Natural killer cell treated with Interleukin-12 subunit alpha and Interleukin-12 subunit beta and Interleukin-15 and Interleukin-18, amount 100 ng/mL, for 72 hours (primary cell): Measurements from ENCODE around the gene CCDC149. TPM values are rescaled to one million over a fixed set of nuclear protein-coding genes. Genes with fewer than 3 reads are reported as not detected.

Experiments
- ATAC-seq, 2 donors: fragments of 150-1000 bp; cut with Tn5 transposase in 1 of 2; sonication (Bioruptor Pico), chemical (Tn5 transposase) in 1 of 2; 2 replicates each; pipeline ENCODE4 v1.10.0; 2021
- DNase-seq: peaks from one replicate; pipeline ENCODE4 v3.0.0; 2022; ENCODE audit warnings: low spot score
- H3K27ac Mint-ChIP-seq, 2 donors: 1 replicate in 1 of 2; 2 replicates in 1 of 2; pipeline ENCODE4 v1.8.0; 2022; ENCODE audit warnings: mixed read lengths in 2 of 2, mild to moderate bottlenecking in 1 of 2, moderate library complexity in 1 of 2
- H3K27me3 Mint-ChIP-seq, 2 donors: 1 replicate in 1 of 2; 2 replicates in 1 of 2; pipeline ENCODE4 v1.8.0; 2022; ENCODE audit warnings: mixed read lengths in 2 of 2
- H3K36me3 Mint-ChIP-seq: one replicate; pipeline ENCODE4 v1.8.0; 2022; ENCODE audit warnings: mixed read lengths
- H3K4me1 Mint-ChIP-seq, 2 donors: 1 replicate in 1 of 2; 2 replicates in 1 of 2; pipeline ENCODE4 v1.8.0; 2022; ENCODE audit warnings: low read depth in 2 of 2, mixed read lengths in 2 of 2, mild to moderate bottlenecking in 1 of 2
- H3K4me3 Mint-ChIP-seq: one replicate; pipeline ENCODE4 v1.8.0; 2022; ENCODE audit warnings: mixed read lengths
- H3K9me3 Mint-ChIP-seq: 2 replicates; pipeline ENCODE4 v1.8.0; 2022; ENCODE audit warnings: mixed read lengths
- total RNA-seq, 2 donors: library from RNA; stranded (reverse); gene quantifications; one replicate each; pipeline ENCODE4 v1.2.3, GENCODE V29; 2022

CCDC149 gene
- total RNA-seq, 2 donors from 2014 or later: not detected

DNA sequence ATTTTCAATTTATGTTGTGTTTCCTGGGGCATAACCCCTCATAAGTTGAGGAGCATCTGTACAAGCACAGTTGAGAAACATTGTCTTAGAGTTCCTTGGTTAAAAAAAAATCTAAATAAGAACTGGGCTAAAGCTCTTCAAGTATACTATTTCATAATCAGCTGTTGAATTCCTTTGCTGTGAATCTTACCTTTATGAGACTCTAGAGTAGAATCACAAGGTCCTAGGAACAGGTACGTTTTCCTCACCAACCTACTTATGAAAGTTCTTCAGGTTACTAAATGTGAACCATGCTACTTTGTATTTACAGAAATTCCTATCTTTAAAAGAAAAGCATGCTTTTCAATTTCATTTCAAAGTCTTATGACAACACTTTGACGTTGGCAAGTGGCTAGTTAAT, 138.4 kb downstream of the CCDC149 start:
- no peak for ATAC-seq

DNA sequence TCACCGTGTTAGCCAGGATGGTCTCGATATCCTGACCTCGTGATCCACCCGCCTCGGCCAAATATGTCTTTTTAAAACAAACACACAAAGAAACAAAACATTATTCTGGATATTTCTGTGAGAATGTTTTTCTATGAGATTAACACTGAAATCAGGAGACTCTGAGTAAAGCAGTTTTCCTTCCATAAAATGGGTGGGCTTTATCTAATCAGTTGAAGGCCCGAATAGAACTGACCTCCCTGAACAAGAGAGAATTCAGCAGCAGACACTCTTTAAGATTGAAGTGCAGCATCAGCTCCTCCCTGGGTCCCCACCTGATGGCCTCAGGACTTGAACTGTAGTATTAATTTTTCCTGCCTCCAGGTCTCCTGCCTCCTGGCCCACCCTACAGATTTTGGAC, 139.9 kb downstream of the CCDC149 start:
- H3K4me3 Mint-ChIP-seq: no peak overlapping the region
- H3K36me3 Mint-ChIP-seq: no peaks in the 10 kb centered on the region
- H3K4me1 Mint-ChIP-seq: no peaks in the 10 kb centered on the region
- DNase-seq: no peak
- ATAC-seq: no peak
- H3K27ac Mint-ChIP-seq: no peak overlapping the region
- peaks cover 3% of the 10 kb centered on the region for H3K9me3 Mint-ChIP-seq
- H3K27me3 Mint-ChIP-seq: peaks cover 0 to 7% of the 10 kb centered on the region in 2 donors

More for the DNA sequence above, 138.4 kb downstream of the CCDC149 start:
- Mint-ChIP-seq H3K27me3 (peaks cover 0 to 7% of the 10 kb centered on the region in 2 donors), H3K9me3 (peaks cover 3% of the 10 kb centered on the region), H3K27ac (no peak overlapping the region), H3K4me1 (no peaks in the 10 kb centered on the region), H3K36me3 (no peaks in the 10 kb centered on the region), H3K4me3 (no peak overlapping the region)
- no peak for DNase-seq

- no peak overlapping the region for H3K27ac Mint-ChIP-seq
- no peak overlapping the region for H3K4me3 Mint-ChIP-seq
- ATAC-seq: no peak
- H3K27me3 Mint-ChIP-seq: peaks cover 0 to 7% of the 10 kb centered on the region in 2 donors
- H3K9me3 Mint-ChIP-seq: peaks cover 3% of the 10 kb centered on the region
- no peaks in the 10 kb centered on the region for H3K4me1 Mint-ChIP-seq
- no peak for DNase-seq
- no peaks in the 10 kb centered on the region for H3K36me3 Mint-ChIP-seq
Observed at GRCh38 chr4:24772061-24772705, 140.7 kb downstream of the CCDC149 start.

- H3K36me3 Mint-ChIP-seq: no peaks in the 10 kb centered on the region
- H3K27me3 Mint-ChIP-seq: peaks cover 0 to 7% of the 10 kb centered on the region in 2 donors
- peaks cover 3% of the 10 kb centered on the region for H3K9me3 Mint-ChIP-seq
- H3K4me1 Mint-ChIP-seq: no peaks in the 10 kb centered on the region
- no peak overlapping the region for H3K27ac Mint-ChIP-seq
- no peak for DNase-seq
- ATAC-seq: no peak
- H3K4me3 Mint-ChIP-seq: no peak overlapping the region
Observed at GRCh38 chr4:24771241-24771640, 141.6 kb downstream of the CCDC149 start.

- ATAC-seq (no peak), DNase-seq (no peak)
- Mint-ChIP-seq H3K27ac (no peak overlapping the region), H3K27me3 (peaks cover 0 to 4% of the 10 kb centered on the region in 2 donors), H3K4me1 (no peaks in the 10 kb centered on the region), H3K36me3 (no peaks in the 10 kb centered on the region), H3K9me3 (peaks cover 3% of the 10 kb centered on the region), H3K4me3 (no peak overlapping the region)
Observed at GRCh38 chr4:24770667-24771066, 142.2 kb downstream of the CCDC149 start.

GRCh38 chr4:24770032-24770584, 142.7 kb downstream of the CCDC149 start:
- Mint-ChIP-seq H3K27ac (no peak overlapping the region), H3K9me3 (peaks cover 3% of the 10 kb centered on the region), H3K4me3 (no peak overlapping the region), H3K36me3 (no peaks in the 10 kb centered on the region), H3K4me1 (no peaks in the 10 kb centered on the region), H3K27me3 (peaks cover 0 to 5% of the 10 kb centered on the region in 2 donors)
- ATAC-seq (no peak), DNase-seq (no peak)

DNA sequence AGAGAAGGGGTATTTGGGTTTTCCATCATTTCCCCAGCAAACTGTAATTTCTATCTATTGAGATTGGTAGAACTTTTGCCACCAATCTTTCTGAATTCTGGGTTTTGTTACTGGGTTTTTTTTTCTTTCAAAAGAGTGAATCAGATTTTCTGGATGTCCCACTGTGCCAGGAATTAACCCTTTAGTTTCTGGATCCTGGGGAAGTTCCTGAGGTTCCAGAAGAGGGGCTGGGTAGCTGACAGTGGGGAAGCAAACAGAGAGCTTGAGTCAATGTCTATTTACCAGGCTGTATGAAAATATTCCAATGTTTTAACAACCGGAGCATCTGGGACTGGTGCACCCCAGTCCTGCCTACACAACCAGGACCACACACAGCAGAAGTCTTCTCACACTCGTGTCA, 143.3 kb downstream of the CCDC149 start:
- DNase-seq: no peak
- H3K9me3 Mint-ChIP-seq: peaks cover 3% of the 10 kb centered on the region
- H3K36me3 Mint-ChIP-seq: no peaks in the 10 kb centered on the region
- no peak for ATAC-seq
- no peaks in the 10 kb centered on the region for H3K4me1 Mint-ChIP-seq
- H3K27ac Mint-ChIP-seq: no peak overlapping the region
- H3K27me3 Mint-ChIP-seq: peaks cover 0 to 6% of the 10 kb centered on the region in 2 donors
- H3K4me3 Mint-ChIP-seq: no peak overlapping the region

DNA sequence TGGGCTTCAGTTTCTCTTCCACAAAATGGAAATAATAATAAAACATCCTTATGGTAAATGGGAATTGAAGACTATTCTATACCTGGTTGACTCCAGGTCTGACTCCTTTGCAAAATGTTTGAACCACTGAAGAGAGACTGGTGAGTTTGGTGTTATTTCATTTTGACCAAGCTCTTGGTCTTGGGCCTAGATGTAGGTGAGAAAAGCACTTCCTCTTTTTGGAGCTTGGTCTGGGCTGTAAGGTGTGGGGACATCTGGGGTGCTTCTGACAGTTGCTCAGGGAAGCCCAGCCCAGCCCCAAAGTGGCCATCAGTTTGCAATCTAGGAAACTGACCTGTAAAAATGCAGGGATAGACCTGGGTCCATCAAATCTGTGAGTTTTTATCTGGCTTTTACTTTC, 144.2 kb downstream of the CCDC149 start:
- ATAC-seq (no peak), DNase-seq (no peak)
- no peak overlapping the region for H3K4me3 Mint-ChIP-seq
- no peak overlapping the region for H3K27ac Mint-ChIP-seq
- peaks cover 3% of the 10 kb centered on the region for H3K9me3 Mint-ChIP-seq
- no peaks in the 10 kb centered on the region for H3K4me1 Mint-ChIP-seq
- H3K27me3 Mint-ChIP-seq: peaks cover 0 to 6% of the 10 kb centered on the region in 2 donors
- no peaks in the 10 kb centered on the region for H3K36me3 Mint-ChIP-seq

DNA sequence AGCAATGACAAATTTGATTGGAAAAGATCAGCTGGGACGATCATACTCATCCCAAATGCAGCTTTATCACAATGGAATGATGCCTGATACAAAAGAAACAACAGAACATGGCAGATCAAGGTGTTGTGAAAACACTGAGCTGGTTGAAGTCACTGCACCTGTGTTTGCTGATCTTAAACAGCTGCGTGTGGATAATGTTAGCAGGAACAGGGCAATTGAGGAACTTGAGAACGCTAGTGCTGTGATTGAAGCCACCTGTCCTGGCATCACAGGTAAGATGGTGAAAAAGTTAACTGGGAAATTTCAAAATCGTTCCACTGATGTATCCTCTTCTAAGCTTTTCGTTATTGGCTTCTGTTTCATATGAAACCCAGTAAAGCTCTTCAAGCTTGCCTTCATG, 144.8 kb downstream of the CCDC149 start:
- Mint-ChIP-seq H3K36me3 (no peaks in the 10 kb centered on the region), H3K27ac (no peak overlapping the region), H3K9me3 (peaks cover 3% of the 10 kb centered on the region), H3K4me1 (no peaks in the 10 kb centered on the region), H3K27me3 (peaks cover 0 to 6% of the 10 kb centered on the region in 2 donors), H3K4me3 (no peak overlapping the region)
- ATAC-seq (no peak), DNase-seq (no peak)

DNA sequence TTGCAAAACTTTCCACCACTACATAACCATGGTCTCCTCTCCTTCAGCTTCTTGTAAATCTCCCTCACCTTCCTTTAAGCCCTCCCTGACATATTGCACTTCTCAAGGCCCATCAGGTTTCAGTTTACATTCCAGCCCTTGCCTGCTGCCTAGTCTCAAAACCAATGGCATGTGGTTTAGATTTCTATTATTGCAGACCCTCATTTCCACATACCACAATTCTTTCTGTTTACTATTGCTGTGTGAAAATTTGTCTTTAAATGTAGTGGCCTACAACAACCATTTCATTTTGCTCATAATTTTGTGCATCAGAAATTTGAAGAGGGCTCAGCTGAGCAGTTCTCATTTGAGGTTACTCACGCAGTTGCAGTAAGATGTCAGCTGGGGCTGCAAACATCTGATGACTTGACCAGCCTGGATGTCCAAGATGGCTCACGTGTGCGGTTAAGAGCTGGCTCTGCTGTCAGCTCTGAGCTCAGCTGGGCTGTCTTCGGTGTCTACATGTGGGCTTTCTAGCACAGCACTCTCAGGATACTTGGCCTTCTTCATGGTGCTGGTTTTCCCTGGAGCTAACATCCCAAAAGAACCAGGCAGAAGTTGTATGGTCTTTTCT, 147.4 kb downstream of the CCDC149 start:
- no peaks in the 10 kb centered on the region for H3K36me3 Mint-ChIP-seq
- no peak overlapping the region for H3K27ac Mint-ChIP-seq
- ATAC-seq (no peak), DNase-seq (no peak)
- H3K4me1 Mint-ChIP-seq: no peaks in the 10 kb centered on the region
- peaks cover 0 to 7% of the 10 kb centered on the region in 2 donors for H3K27me3 Mint-ChIP-seq
- no peaks in the 10 kb centered on the region for H3K9me3 Mint-ChIP-seq
- H3K4me3 Mint-ChIP-seq: no peak overlapping the region

DNA sequence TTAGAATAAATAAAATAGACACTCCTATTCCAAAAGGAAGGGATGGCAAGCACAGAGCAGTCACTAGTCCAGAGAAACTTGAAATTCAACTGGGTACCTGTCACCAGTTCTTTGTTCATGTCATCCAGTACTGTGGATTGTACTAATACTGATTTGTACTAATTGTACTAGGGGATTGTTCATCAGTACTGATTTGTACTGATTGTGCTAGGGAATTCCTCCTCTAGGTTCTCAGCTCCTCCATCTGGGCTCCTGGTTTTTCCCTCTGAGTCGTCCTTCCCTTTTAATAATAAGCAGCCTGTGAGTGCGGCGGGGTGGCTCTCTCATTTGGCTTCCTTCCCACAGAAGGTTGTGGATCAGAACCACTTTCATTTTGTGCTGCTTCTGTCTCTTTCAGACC, 148.5 kb downstream of the CCDC149 start:
- Mint-ChIP-seq H3K4me1 (no peaks in the 10 kb centered on the region), H3K4me3 (no peak overlapping the region), H3K27ac (no peak overlapping the region), H3K36me3 (no peaks in the 10 kb centered on the region), H3K9me3 (peaks cover under 1% of the 10 kb centered on the region), H3K27me3 (peaks cover 0 to 13% of the 10 kb centered on the region in 2 donors)
- no peak for ATAC-seq
- DNase-seq: no peak

- peaks cover under 1% of the 10 kb centered on the region for H3K36me3 Mint-ChIP-seq
- no peak overlapping the region for H3K27ac Mint-ChIP-seq
Observed at GRCh38 chr4:24763631-24764297, 149.1 kb downstream of the CCDC149 start.

More at GRCh38 chr4:24763631-24764297, 149.1 kb downstream of the CCDC149 start:
- H3K27me3 Mint-ChIP-seq: peaks cover 0 to 13% of the 10 kb centered on the region in 2 donors
- H3K9me3 Mint-ChIP-seq: peaks cover 3% of the 10 kb centered on the region
- H3K4me1 Mint-ChIP-seq: no peaks in the 10 kb centered on the region
- DNase-seq (no peak), ATAC-seq (no peak)
- no peak overlapping the region for H3K4me3 Mint-ChIP-seq
